ENCODE data around the gene RRAD. TPM values are rescaled to one million over a fixed set of nuclear protein-coding genes. Genes with fewer than 3 reads are reported as not detected.
A peak's percentile ranks its signal among the peaks of the same experiment; 100 is the strongest.

Gene RRAD
- total and polyA plus RNA-seq, 2 of the 4 experiments (the other 2 are of a cell fraction) = 1.3 to 2.1 TPM

DNA sequence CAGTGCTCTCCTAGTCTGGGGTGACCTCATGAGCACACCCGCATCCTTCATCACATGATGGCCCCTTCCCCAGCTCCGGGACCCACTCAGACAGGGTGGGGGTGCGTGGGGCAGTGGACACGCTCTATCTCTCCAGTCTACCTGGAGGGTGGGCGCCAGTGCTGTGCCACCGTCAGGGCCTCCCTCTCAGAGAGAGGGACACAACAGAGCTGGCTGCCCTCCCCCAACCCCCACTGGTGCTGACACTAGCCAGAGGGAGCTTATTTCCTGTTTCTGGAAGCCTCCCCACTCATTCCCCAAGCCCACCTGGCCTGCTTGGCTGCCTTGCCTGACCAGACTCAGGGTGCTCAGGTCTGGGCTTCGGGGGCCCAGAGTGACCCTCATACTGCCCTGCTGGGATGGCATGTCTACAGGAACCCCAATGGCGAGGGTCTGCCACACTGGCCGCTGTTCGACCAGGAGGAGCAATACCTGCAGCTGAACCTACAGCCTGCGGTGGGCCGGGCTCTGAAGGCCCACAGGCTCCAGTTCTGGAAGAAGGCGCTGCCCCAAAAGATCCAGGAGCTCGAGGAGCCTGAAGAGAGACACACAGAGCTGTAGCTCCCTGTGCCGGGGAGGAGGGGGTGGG, 18.2 kb upstream of the RRAD start:
- no TSS peak for BruUV-seq (replicated peaks)
- dilution Hi-C loops (cut with HindIII; ENCODE audit: low sequenced_read_pairs, unreplicated experiment) = no loop called here

More for the DNA sequence above, 18.2 kb upstream of the RRAD start:
- Histone ChIP-seq H3K23ac (ENCODE audit: low read depth, low read length) (no peak overlapping the region), H3K14ac (replicated peaks; ENCODE audit: low read depth, low read length) (no peak overlapping the region), H3K79me1 (ENCODE audit: low read depth in 1 of 2, low read length in 2 of 2) (peaks cover 2 to 26% of the 10 kb centered on the region in 2 experiments), H3K4ac (ENCODE audit: low read depth, low read length) (no peak overlapping the region), H3K18ac (ENCODE audit: low read depth, low read length) (no peak overlapping the region), H3K36me3 (ENCODE audit: control insufficient read depth, insufficient read depth, low read length) (peaks cover 53% of the 10 kb centered on the region), H3K27ac (ENCODE audit: insufficient read depth, low read length) (no peak overlapping the region), H4K91ac (ENCODE audit: insufficient read depth, low read depth, low read length) (no peak overlapping the region), H4K8ac (ENCODE audit: low read depth in 2 of 2, low read length in 2 of 2) (no peak overlapping the region), H2AK9ac (replicated peaks; ENCODE audit: low read depth, low read length, poor library complexity) (no peak overlapping the region), H3K4me3 (ENCODE audit: insufficient read depth, low read depth, low read length) (no peak overlapping the region), H2BK5ac (ENCODE audit: low read depth, low read length, poor library complexity, severe bottlenecking) (no peak overlapping the region), H3K4me2 (ENCODE audit: low read depth, low read length) (no peak overlapping the region), H2BK20ac (ENCODE audit: low read depth, low read length) (no peak overlapping the region), H3K27me3 (ENCODE audit: control insufficient read depth, insufficient read depth, low read length) (peaks cover 5% of the 10 kb centered on the region; the same call in 1 of the 2 replicates), H3K9me3 (ENCODE audit: control insufficient read depth, insufficient read depth, low read length) (no peaks in the 10 kb centered on the region), H3K9me1 (ENCODE audit: insufficient read depth, low read length) (peaks cover 5% of the 10 kb centered on the region; the same call in 1 of the 2 replicates), H3K56ac (ENCODE audit: extremely low read depth, insufficient read depth, low read length) (no peak overlapping the region), H2AFZ (replicated peaks; ENCODE audit: low read length, poor library complexity) (peak overlapping the region; percentile 35), H3K4me1 (ENCODE audit: control insufficient read depth, insufficient read depth, low read length) (peaks cover 5% of the 10 kb centered on the region), H2AK5ac (ENCODE audit: low read depth, low read length) (no peak overlapping the region), H2BK15ac (ENCODE audit: low read depth, low read length) (no peak overlapping the region), H4K5ac (ENCODE audit: low read depth, low read length) (no peak overlapping the region), H4K20me1 (ENCODE audit: insufficient read depth, low read length) (no peaks in the 10 kb centered on the region; the same call in 1 of the 2 replicates), H2BK120ac (ENCODE audit: low read depth, low read length) (no peak overlapping the region), H3K9ac (ENCODE audit: low read depth, low read length) (no peak overlapping the region)
- intact Hi-C loops (cut with micrococcal nuclease) (no loop called here), in situ Hi-C loops (cut with MboI; ENCODE audit: low sequenced_read_pairs) (no loop called here)
- CTCF ChIA-PET = interaction anchor here (1.0 to 2.7 kb wide), 2 partner anchors 17 to 48 kb away, joined by 3 to 11 read pairs; partner anchors contain the start of gene CES3
- ATAC-seq (ENCODE audit: low read depth) = no peak
- POLR2A ChIA-PET (ENCODE audit: unreplicated experiment) = interaction anchor here (0.5 kb wide), 1 partner anchor 248 kb away, joined by 3 read pairs; no protein-coding TSS in a partner anchor
- DNase-seq = no peak
- no peak for TF ChIP-seq SMC3 (IDR thresholded peaks at IDR 0.05; ENCODE audit: low read depth, low read length)
- no peak for TF ChIP-seq NFE2L2 (IDR thresholded peaks at IDR 0.05; ENCODE audit: low read depth, low read length)
- no peak for TF ChIP-seq RAD21 (IDR thresholded peaks at IDR 0.05; ENCODE audit: low read length)
- no peak for TF ChIP-seq MAZ (IDR thresholded peaks at IDR 0.05; ENCODE audit: borderline replicate concordance, low read depth, low read length)
- no peak for TF ChIP-seq RFX5 (IDR thresholded peaks at IDR 0.05; ENCODE audit: low read depth, low read length)
- no peak for TF ChIP-seq POLR2A (IDR thresholded peaks at IDR 0.05; ENCODE audit: low read depth, low read length)
- 100% methylated on average over 2 of the region's 15 CpGs; no CpG with 5 or more reads in 1 of the 2 experiments for WGBS, 2 experiments (ENCODE audit: extremely low coverage in 2 of 2, insufficient read length in 1 of 2)

All from IMR-90 (cell line).